Gastrocnemius medialis (tissue), 4 donors: Measurements from ENCODE around the gene ERICH6B.

Experiments
- CTCF ChIP-seq, 5 experiments: fragments of 450-650 bp in 3 of 5; fragments of 200-600 bp in 2 of 5; sonication (generic) in 2 of 5; IDR thresholded peaks in 4 of 5; conservative IDR thresholded peaks in 1 of 5; 1 replicate in 4 of 5; 2 replicates in 1 of 5; pipeline ENCODE4 v1.5.1; 2016 to 2019; ENCODE audit warnings: antibody characterized with exemption in 5 of 5, mild to moderate bottlenecking in 3 of 5, moderate library complexity in 3 of 5
- POLR2A ChIP-seq, 2 donors: fragments of 450-650 bp; IDR thresholded peaks; one replicate each; pipeline ENCODE4 v1.6.1; 2017; ENCODE audit warnings: antibody characterized with exemption in 2 of 2, mild to moderate bottlenecking in 2 of 2, moderate library complexity in 2 of 2

DNA sequence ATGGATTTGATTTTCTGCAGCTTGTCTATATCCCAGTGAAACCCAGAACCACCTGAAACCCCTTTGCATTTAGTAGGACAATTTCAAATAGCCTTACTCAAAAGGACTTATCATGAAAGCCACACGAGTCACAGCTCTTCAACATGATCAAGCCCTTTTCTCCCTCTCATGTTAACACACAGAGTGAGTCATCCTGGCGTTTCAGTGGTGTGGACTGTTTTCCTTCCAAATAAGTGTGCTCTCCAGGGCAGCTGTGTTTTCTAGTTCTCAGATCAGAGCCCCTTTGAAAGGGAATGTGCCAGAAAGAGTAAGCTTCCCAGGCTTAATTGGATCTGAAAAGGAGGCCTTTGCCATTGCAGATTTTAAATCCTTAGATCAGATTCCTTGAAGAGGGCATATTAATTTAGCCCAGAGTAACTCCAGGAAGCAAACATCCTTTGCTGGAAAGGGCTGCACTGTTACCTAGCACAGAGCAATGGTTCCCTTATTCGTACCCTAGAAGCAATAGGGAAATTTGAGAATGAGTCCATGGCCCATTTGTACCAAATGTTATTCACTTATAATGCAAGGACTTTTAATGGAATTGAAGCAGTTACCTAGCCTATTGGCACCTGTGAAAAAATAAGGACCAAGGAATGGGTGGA is 51.3 kb downstream of the ERICH6B start:
- TF ChIP-seq CTCF (IDR thresholded peaks at IDR 0.05 in 4 of 5, conservative IDR thresholded peaks at IDR 0.05 in 1 of 5) (no peak), POLR2A (IDR thresholded peaks at IDR 0.05) (no peak)
